Fibroblast of the aortic adventitia (primary cell): ENCODE data around the gene MGAT3. TPM values are rescaled to one million over a fixed set of nuclear protein-coding genes. Genes with fewer than 3 reads are reported as not detected.

ENCODE experiments used
- DNase-seq: peaks from one replicate; pipeline ENCODE4 v3.0.0-alpha.2; 2010; ENCODE audit warnings: low read depth
- H3K4me3 ChIP-seq: 2 replicates; pipeline ENCODE4 v1.5.1; 2011; ENCODE audit warnings: low read depth, mild to moderate bottlenecking, control low read depth, low read length, moderate library complexity
- CTCF ChIP-seq: IDR thresholded peaks from 2 replicates; pipeline ENCODE4 v1.5.1; 2011; ENCODE audit warnings: mild to moderate bottlenecking, low read length, control low read depth, inconsistent platforms; ENCODE audit not compliant: insufficient read depth
- total RNA-seq: library from RNA; depleted of rRNA; stranded (reverse); fragments of >200 nt; gene quantifications from 2 replicates; pipeline ENCODE4 v1.2.3, GENCODE V29; 2012; ENCODE audit warnings: low replicate concordance

The MGAT3 gene
- total RNA-seq, 1 donor: 0.27 TPM

- H3K4me3 ChIP-seq: no peak overlapping the region
- no peak for TF ChIP-seq CTCF
- peak; percentile 66 for DNase-seq
These were observed 17.6 kb upstream of the MGAT3 start for GRCh38 chr22:39439170-39439569.

GRCh38 chr22:39443398-39443797 is 13.4 kb upstream of the MGAT3 start:
- TF ChIP-seq CTCF: no peak
- no peak for DNase-seq
- H3K4me3 ChIP-seq: no peak overlapping the region

- no peak for DNase-seq
- no peak overlapping the region for H3K4me3 ChIP-seq
- TF ChIP-seq CTCF: no peak
These were observed 12.5 kb upstream of the MGAT3 start for GRCh38 chr22:39444247-39444800.

GRCh38 chr22:39444937-39445465 is 11.8 kb upstream of the MGAT3 start:
- H3K4me3 ChIP-seq: no peak overlapping the region
- TF ChIP-seq CTCF: no peak
- no peak for DNase-seq

GRCh38 chr22:39445678-39446077 is 11.1 kb upstream of the MGAT3 start:
- no peak overlapping the region for H3K4me3 ChIP-seq

GRCh38 chr22:39446239-39446721 is 10.5 kb upstream of the MGAT3 start:
- TF ChIP-seq CTCF: no peak
- H3K4me3 ChIP-seq: no peak overlapping the region
- DNase-seq: no peak

More at GRCh38 chr22:39445678-39446077, 11.1 kb upstream of the MGAT3 start:
- TF ChIP-seq CTCF: no peak
- DNase-seq: no peak
